ENCODE results near the gene TOB1. TPM values are rescaled to one million over a fixed set of nuclear protein-coding genes. Genes with fewer than 3 reads are reported as not detected.

Gene TOB1
- total RNA-seq, 1 donor from 2014 or later: 78.7 TPM

- DNase-seq: no peak
- Mint-ChIP-seq H3K9me3 (ENCODE audit: unreplicated experiment) (peaks cover 7% of the 10 kb centered on the region), H3K36me3 (ENCODE audit: unreplicated experiment) (no peaks in the 10 kb centered on the region), H3K27ac (ENCODE audit: unreplicated experiment) (peak overlapping the region; percentile 93), H3K27me3 (ENCODE audit: unreplicated experiment) (peaks cover 11% of the 10 kb centered on the region), H3K4me3 (ENCODE audit: unreplicated experiment) (peak overlapping the region; percentile 72), H3K4me1 (ENCODE audit: low read depth, unreplicated experiment) (peaks cover 56% of the 10 kb centered on the region)
- no peak for TF ChIP-seq CTCF (IDR thresholded peaks at IDR 0.05; ENCODE audit: partially characterized antibody, unreplicated experiment)
Observed at GRCh38 chr17:50833510-50834428, 32.4 kb downstream of the TOB1 start.

- Mint-ChIP-seq H3K4me3 (ENCODE audit: unreplicated experiment) (peak overlapping the region; percentile 79), H3K27ac (ENCODE audit: unreplicated experiment) (peak overlapping the region; percentile 79), H3K9me3 (ENCODE audit: unreplicated experiment) (peaks cover 7% of the 10 kb centered on the region), H3K4me1 (ENCODE audit: low read depth, unreplicated experiment) (peaks cover 50% of the 10 kb centered on the region), H3K27me3 (ENCODE audit: unreplicated experiment) (peaks cover 11% of the 10 kb centered on the region), H3K36me3 (ENCODE audit: unreplicated experiment) (no peaks in the 10 kb centered on the region)
- no peak for TF ChIP-seq CTCF (IDR thresholded peaks at IDR 0.05; ENCODE audit: partially characterized antibody, unreplicated experiment)
- DNase-seq: no peak
Observed at GRCh38 chr17:50832864-50833381, 33.2 kb downstream of the TOB1 start.

GRCh38 chr17:50832267-50832863 lies 33.8 kb downstream of the TOB1 start:
- H3K27ac Mint-ChIP-seq (ENCODE audit: unreplicated experiment): peak overlapping the region; percentile 79
- DNase-seq: no peak
- no peak for TF ChIP-seq CTCF (IDR thresholded peaks at IDR 0.05; ENCODE audit: partially characterized antibody, unreplicated experiment)
- H3K9me3 Mint-ChIP-seq (ENCODE audit: unreplicated experiment): peaks cover 7% of the 10 kb centered on the region
- peaks cover 50% of the 10 kb centered on the region for H3K4me1 Mint-ChIP-seq (ENCODE audit: low read depth, unreplicated experiment)
- H3K27me3 Mint-ChIP-seq (ENCODE audit: unreplicated experiment): peaks cover 9% of the 10 kb centered on the region
- no peaks in the 10 kb centered on the region for H3K36me3 Mint-ChIP-seq (ENCODE audit: unreplicated experiment)
- H3K4me3 Mint-ChIP-seq (ENCODE audit: unreplicated experiment): peak overlapping the region; percentile 79

GRCh38 chr17:50831471-50831928 lies 34.7 kb downstream of the TOB1 start:
- peaks cover 50% of the 10 kb centered on the region for H3K4me1 Mint-ChIP-seq (ENCODE audit: low read depth, unreplicated experiment)
- no peak for TF ChIP-seq CTCF (IDR thresholded peaks at IDR 0.05; ENCODE audit: partially characterized antibody, unreplicated experiment)
- peak overlapping the region; percentile 96 for H3K27ac Mint-ChIP-seq (ENCODE audit: unreplicated experiment)
- no peaks in the 10 kb centered on the region for H3K36me3 Mint-ChIP-seq (ENCODE audit: unreplicated experiment)
- H3K4me3 Mint-ChIP-seq (ENCODE audit: unreplicated experiment): peak overlapping the region; percentile 55
- H3K9me3 Mint-ChIP-seq (ENCODE audit: unreplicated experiment): peaks cover 9% of the 10 kb centered on the region
- H3K27me3 Mint-ChIP-seq (ENCODE audit: unreplicated experiment): peaks cover 9% of the 10 kb centered on the region
- DNase-seq: no peak

Measured in glutamatergic neuron (in vitro differentiated cells).